Measurements from ENCODE around the gene AUTS2.

Gene AUTS2

GRCh38 chr7:70068531-70068930 lies 470.3 kb downstream of the AUTS2 start:
- DNase-seq (ENCODE audit: low read depth in 2 of 2): no peak

DNA sequence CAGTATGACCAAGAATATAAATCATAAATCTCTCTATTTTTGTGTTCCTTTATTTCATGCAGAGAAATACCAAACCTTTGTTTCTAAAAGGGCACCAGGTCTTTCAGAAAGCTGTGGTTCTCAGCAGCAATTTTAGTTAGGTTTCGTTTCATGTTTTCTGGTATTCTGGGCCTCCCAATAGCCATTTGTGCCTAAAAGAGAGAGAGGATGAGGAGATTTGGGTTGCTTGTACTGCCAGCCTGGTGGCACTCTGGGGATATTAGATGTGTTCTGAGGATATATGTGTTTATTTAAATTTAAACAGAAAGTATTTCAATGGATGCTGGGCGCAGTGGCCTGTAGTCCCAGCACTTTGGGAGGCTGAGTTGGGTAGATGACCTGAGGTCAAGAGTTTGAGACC lies 471.7 kb downstream of the AUTS2 start:
- no peak for DNase-seq (ENCODE audit: low read depth in 2 of 2)

GRCh38 chr7:70071766-70072165 lies 473.5 kb downstream of the AUTS2 start:
- DNase-seq (ENCODE audit: low read depth in 2 of 2): no peak

GRCh38 chr7:70072220-70072619 lies 473.9 kb downstream of the AUTS2 start:
- DNase-seq (ENCODE audit: low read depth in 2 of 2): no peak

- DNase-seq (ENCODE audit: low read depth in 2 of 2): no peak
Measured at GRCh38 chr7:70076325-70076724, 478.1 kb downstream of the AUTS2 start.

DNA sequence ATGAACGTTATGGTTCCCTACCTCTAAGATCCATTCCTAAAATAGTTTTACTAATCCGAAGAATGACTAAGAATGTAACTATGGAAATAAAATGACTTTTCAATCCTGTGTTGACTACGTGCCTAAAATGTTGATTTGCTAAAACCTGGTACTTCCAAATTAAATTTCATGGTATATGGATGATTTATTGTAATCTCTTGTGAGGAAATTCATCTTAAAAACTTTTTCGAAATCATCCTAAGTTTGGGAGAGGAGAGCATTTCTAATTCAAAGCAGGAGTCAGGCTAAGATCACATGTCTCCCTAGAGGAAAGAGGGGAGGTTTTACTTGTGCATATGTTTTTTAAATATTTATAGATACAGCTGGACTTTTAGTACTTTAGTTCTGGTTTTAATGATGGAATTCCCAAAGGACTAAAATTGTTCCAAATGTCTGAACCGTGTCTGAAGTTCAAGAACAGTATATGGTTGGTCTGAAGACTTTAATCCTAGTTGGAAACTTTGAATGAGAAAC lies 483.9 kb downstream of the AUTS2 start:
- DNase-seq (ENCODE audit: low read depth in 2 of 2): no peak

GRCh38 chr7:70091362-70091761 lies 493.1 kb downstream of the AUTS2 start:
- DNase-seq (ENCODE audit: low read depth in 2 of 2): no peak

DNA sequence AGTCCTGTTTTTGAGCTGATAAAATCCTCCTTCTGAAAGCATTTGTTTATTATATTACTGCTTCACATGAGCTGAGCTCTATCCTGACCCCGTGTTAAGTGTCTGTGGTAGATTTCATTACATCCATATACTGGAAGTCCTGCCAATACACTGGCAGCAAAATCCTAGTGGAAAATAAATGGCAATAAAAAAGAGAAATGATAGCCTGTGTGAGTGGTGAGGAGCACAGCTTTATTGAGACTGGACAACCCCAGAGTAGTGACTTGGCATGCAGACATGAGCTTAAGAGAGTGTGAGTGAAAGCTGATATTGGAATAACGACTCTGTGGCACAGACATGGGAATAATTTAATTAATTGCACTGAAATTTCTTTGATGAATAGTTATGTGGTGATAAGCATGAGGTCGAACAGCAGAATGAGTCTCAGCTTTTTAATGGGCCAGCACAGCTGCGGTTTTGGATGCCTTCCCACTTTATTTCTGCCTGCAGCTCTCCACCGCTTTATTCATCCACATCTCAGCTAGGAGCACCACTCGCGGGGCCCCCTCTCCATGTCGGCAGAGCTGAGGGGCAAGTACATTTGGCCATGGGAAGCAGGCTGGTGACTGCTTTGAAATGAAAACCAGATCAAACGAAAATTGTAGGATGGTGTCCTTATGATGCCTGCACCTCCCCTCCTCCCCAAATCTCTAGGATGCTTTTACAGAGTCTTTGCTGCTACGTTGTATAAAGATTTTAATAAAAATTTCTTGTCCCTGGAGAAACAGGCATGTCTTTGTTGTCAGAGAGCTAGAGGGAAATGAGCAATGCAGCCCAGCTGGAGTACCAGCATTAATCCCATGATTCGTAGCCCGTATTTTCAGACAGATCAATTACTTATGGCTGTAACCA lies 494.3 kb downstream of the AUTS2 start:
- no peak for DNase-seq (ENCODE audit: low read depth in 2 of 2)

DNA sequence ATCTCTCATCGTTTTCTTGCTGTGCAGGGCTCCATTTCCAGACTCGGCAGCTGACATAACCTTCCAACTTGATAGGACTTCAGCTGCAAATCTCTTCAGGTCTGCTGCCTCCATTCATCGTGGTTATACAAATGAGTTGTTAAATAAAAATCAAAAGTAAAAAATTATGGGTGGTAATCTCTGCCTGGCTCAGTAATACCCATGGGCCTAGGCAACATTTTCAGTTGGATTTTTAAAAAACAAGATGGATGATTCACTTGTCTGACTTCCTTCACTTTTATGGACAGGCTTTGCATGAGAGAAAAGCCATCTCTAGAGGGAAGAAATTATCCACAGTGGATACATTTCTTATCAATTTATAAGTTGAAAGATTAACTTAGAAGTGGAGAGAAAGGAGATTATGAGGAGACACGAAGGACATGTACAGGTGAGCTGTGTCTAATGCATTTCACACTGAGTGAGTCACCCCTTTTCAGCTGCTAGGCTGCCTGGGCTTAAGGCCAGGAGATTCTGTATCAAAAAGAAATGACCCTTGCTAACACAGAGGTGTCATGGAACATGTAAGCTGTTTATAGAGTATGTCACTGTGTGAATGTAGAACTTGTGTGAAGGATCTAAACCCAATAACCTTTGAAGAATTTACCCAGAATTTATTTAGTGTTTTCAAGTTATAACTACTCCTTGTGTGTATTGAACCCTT lies 495.1 kb downstream of the AUTS2 start:
- DNase-seq (ENCODE audit: low read depth in 2 of 2): no peak

DNA sequence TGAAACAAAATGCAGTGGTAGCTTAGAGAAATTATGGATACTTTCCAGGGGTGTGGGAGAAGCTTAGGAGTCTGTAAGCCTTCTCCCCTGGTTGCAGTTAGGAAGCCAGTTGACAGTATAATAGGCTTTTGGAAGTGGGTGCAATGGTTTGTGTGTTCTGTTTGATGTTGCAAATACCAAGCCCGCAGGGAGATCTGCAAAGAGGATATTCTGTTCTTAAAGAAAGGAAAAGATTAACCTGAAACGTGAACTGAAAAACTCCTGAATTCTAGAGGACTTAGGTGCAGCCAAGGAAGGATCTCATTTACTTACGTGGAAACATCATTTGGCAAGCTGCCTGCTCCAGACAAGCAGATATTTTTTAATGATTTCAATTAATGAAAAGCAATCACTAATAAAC lies 496.6 kb downstream of the AUTS2 start:
- no peak for DNase-seq (ENCODE audit: low read depth in 2 of 2)

GRCh38 chr7:70097645-70098044 lies 499.4 kb downstream of the AUTS2 start:
- no peak for DNase-seq (ENCODE audit: low read depth in 2 of 2)

- DNase-seq (ENCODE audit: low read depth in 2 of 2): no peak
Measured at GRCh38 chr7:70098133-70098561, 499.9 kb downstream of the AUTS2 start.

GRCh38 chr7:70098905-70099672 lies 500.8 kb downstream of the AUTS2 start:
- no peak for DNase-seq (ENCODE audit: low read depth in 2 of 2)

DNA sequence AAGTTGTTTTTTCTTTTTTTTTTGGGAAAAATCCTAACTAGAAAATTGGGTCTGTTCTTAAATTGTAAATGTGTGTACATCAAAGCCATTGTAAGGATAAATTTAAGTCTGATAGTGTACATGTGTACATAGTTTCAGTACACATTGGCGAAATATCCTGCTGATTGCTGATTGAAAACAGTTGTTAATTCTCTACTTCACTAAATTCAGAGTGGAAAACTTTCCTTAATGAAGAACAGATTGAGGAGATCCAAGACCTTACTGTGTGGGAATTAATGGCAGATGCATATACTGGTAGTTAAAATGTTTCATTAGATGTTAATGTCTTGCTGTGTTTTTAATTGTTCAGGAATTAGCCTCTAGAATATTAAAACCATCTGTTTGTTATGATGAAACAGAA lies 506.0 kb downstream of the AUTS2 start:
- no peak for DNase-seq (ENCODE audit: low read depth in 2 of 2)

DNA sequence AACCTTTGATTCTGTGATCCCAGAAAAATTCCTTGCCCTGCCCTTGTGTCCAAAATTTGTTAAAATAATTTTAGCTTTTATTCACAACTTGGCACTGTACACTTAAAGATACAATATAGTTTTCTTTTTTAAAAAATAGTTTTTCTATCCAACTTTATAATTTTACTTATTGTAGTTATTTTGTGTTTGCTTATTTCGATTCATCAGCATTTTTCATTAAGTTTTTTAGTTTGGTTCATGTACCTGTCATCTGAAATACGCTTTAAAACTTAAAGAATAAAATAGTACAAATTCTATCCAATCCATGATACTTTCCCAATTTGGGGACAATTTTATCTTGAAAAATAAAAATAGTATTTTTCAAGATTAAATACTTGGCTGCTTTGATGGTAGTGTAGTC lies 514.8 kb downstream of the AUTS2 start:
- DNase-seq (ENCODE audit: low read depth in 2 of 2): no peak

GRCh38 chr7:70113536-70113935 lies 515.3 kb downstream of the AUTS2 start:
- DNase-seq (ENCODE audit: low read depth in 2 of 2): no peak

- DNase-seq (ENCODE audit: low read depth in 2 of 2): no peak
Measured at GRCh38 chr7:70114806-70115205, 516.5 kb downstream of the AUTS2 start.

GRCh38 chr7:70116244-70116643 lies 518.0 kb downstream of the AUTS2 start:
- DNase-seq (ENCODE audit: low read depth in 2 of 2): no peak

DNA sequence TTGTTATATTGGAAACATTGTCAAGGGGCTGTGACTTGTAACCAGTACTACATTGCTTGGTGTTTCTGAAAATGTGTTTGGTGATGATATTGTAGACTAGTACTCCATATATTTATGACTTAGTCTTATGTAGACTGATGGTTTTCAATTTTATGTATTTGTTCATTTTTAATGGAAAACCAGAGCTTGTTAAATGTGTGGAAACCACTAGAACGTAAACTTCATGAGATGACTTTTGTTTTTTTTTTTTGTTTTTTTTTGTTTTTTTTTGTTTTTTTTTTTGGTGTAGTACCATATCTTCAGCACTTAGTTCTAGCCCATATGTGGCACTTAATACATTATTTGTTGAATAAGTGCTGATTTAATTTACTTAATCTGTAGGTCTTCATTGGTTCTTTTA lies 518.6 kb downstream of the AUTS2 start:
- DNase-seq (ENCODE audit: low read depth in 2 of 2): no peak

GRCh38 chr7:70120851-70121250 lies 522.6 kb downstream of the AUTS2 start:
- DNase-seq (ENCODE audit: low read depth in 2 of 2): no peak

GRCh38 chr7:70131817-70132216 lies 533.5 kb downstream of the AUTS2 start:
- no peak for DNase-seq (ENCODE audit: low read depth in 2 of 2)

GRCh38 chr7:70132226-70132851 lies 534.1 kb downstream of the AUTS2 start:
- DNase-seq (ENCODE audit: low read depth in 2 of 2): no peak
